Dermis blood vessel endothelial cell (primary cell): ENCODE data around the gene TMEM88. TPM values are rescaled to one million over a fixed set of nuclear protein-coding genes. Genes with fewer than 3 reads are reported as not detected.

ENCODE experiments used
- DNase-seq: peaks from one replicate; pipeline ENCODE4 v3.0.0; 2010
- total RNA-seq: library from RNA; depleted of rRNA; stranded (reverse); fragments of >200 nt; gene quantifications from 2 replicates; pipeline ENCODE4 v1.2.3, GENCODE V29; 2014

Gene TMEM88
- total RNA-seq, 1 donor from 2014 or later: 111 TPM

GRCh38 chr17:7886227-7887037, 31.6 kb downstream of the TMEM88 start:
- peak; percentile 48 for DNase-seq

- DNase-seq: no peak
Measured at GRCh38 chr17:7887038-7887481, 32.2 kb downstream of the TMEM88 start.

DNA sequence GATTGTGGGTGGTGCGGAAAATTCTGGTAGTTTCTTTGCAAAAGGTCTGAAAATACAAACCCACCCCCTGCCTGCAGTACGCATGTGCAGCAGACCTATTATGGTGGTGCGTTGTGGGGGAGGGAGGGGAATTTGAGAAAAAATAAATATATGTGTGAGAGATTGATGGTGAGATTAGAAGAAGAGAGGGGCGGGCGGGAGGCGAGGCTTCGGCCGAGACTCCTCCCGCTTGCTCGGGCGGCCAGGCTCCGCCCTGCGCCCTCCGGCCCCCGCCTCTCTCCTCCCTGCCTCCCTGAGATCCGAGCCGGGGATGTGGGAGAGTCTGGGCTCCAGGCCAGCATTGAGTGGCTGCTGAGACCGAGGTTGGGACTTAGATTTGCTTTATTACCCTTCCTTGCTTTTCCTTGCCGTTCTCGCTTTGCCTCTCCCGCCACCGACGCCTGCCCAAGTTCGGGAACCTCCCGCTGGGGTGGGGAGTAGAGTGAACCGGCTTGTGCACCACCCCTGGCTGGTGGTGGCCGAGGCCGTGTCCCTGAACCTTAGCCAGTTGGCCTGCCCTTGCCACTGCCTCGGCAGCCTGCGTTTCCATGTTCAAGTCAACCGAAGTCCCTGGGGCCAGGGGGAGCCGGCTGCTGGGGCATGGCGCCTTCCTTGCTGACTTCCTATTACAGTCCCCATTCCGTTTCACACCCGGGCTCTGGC, 32.8 kb downstream of the TMEM88 start:
- peak; percentile 96 for DNase-seq

GRCh38 chr17:7888184-7888920, 33.5 kb downstream of the TMEM88 start, which contains the start of gene CHD3:
Gene CHD3, plus strand, starts transcription at chr17:7888789. Its CDS starts 212 bp downstream, at chr17:7889001.
- peak; percentile 56 for DNase-seq

GRCh38 chr17:7889166-7889955, 34.5 kb downstream of the TMEM88 start:
- peak; percentile 96 for DNase-seq

DNA sequence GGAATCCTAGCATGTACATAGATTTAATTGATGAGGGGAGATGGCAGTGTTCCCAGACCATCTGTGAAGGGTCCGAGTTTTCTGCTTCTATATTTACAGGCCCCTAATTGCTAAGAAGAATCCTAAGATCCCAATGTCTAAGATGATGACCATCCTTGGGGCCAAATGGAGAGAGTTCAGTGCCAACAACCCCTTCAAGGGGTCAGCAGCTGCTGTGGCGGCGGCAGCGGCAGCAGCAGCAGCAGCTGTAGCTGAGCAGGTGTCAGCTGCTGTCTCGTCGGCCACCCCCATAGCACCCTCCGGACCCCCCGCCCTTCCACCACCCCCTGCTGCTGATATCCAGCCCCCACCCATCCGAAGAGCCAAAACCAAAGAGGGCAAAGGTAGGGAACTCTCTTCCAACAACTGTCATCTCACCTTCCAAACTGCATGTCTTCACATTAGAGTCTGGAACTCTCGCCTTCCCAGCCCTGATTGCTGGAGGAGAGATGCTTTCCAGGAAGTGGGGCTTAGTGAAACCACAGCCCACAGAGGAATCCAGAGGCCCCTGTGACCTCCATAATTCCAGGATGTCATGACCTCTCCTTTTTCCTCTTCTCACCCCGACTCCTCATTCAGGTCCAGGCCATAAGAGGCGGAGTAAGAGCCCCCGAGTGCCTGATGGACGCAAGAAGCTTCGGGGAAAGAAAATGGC, 38.5 kb downstream of the TMEM88 start:
- no peak for DNase-seq

- no peak for DNase-seq
Measured at GRCh38 chr17:7894226-7894625, 39.4 kb downstream of the TMEM88 start.

DNA sequence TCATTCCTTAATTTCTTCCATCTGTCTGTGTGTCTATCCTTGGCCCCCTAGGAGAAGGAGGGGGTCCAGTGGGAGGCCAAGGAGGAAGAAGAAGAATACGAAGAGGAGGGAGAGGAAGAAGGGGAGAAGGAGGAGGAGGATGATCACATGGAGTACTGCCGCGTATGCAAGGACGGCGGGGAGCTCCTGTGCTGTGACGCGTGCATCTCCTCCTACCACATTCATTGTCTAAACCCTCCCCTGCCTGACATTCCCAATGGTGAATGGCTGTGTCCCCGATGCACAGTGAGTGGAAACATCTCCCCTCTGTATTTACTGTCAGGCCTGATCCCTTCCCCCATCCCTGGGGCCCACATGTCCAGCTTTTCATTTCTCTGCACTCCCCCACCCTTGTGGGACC, 40.0 kb downstream of the TMEM88 start:
- DNase-seq: no peak

DNA sequence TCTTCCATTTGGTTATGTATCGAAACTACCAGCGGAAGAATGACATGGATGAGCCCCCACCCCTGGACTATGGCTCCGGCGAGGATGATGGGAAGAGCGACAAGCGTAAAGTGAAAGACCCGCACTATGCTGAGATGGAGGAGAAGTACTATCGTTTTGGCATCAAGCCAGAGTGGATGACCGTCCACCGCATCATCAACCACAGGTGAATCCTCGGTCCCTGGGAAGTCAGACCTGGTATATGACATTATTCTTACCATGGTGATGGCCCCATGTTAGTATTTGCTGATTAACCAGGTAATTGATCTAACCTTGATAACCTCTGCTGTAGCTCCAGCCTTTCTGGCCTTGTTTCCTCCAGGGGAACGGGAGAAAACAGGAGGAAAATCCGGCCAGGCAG, 42.2 kb downstream of the TMEM88 start:
- no peak for DNase-seq

DNA sequence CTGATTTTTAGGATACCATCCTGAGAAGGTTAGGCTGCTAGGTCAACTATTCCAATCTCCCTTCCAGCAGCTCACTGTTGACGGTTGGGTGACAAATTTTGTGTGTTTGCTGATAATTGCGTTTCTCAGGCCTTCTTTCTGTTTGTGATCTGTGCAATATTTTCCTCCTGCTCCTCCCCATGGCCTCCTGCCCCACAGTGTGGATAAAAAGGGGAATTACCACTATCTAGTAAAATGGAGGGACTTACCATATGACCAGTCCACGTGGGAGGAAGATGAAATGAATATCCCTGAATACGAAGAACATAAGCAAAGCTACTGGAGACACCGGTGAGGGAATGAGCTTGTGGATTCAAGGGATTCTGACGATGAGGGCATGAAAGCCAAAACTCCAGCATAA, 42.9 kb downstream of the TMEM88 start:
- peak; percentile 69 for DNase-seq

DNA sequence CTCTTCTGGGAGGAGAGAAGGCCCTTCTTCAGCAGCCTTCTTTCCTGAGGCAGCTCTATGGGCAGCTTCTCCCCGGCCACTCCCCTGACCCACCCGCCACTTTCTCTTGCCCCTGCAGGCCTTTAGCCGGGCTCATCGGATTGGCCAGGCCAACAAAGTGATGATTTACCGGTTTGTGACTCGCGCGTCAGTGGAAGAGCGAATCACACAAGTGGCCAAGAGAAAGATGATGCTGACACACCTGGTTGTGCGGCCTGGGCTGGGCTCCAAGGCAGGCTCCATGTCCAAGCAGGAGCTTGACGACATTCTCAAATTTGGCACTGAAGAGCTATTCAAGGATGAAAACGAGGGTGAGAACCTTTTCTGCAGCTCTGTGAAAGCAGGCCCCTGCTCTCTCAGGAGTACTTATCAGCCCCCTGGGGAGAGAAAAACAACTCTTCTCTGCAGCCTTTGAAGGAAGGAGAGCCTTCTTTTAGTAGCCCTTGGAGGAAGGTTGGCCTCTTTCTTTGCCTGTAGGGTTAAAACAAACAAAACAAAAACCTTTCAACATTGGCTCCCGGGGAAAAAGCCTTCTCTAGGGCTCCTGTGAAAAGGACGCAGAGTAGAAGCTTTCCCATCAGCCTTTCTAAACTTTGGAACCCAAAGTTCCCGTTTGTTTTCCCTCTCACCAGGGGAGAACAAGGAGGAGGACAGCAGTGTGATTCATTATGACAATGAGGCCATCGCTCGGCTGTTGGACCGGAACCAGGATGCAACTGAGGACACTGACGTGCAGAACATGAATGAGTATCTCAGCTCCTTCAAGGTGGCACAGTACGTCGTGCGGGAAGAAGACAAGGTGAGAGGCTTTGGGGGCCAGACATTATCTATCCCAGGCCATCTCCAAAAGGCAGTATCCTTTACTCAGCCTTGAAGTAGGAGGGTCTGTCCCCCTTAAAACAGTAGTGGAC, 48.6 kb downstream of the TMEM88 start:
- no peak for DNase-seq

Other genes starting within 250 kb of the TMEM88 start
- gene FXR2, start 240.2 kb upstream of the TMEM88 start, total RNA-seq: 38.8 and 51.1 TPM in 2 replicates
- 20.8 and 31.5 TPM in 2 replicates for gene SAT2, start 227.2 kb upstream of the TMEM88 start, total RNA-seq
- gene SHBG, start 224.9 kb upstream of the TMEM88 start, total RNA-seq: 0.51 TPM in 1 of 2 replicates, not detected in the other
- gene ATP1B2, start 204.1 kb upstream of the TMEM88 start, total RNA-seq: not detected in 2 replicates
- gene TP53, start 167.6 kb upstream of the TMEM88 start, total RNA-seq: 36.1 and 69.7 TPM in 2 replicates
- gene WRAP53, start 166.6 kb upstream of the TMEM88 start, total RNA-seq: 7.1 and 11.2 TPM in 2 replicates
- 0.14 and 0.51 TPM in 2 replicates for gene EFNB3, start 149.9 kb upstream of the TMEM88 start, total RNA-seq
- gene DNAH2, start 137.3 kb upstream of the TMEM88 start, total RNA-seq: 0.42 TPM in 1 of 2 replicates, not detected in the other
- 7.6 and 10.6 TPM in 2 replicates for gene KDM6B, start 20.8 kb upstream of the TMEM88 start, total RNA-seq
- gene NAA38, start 2.5 kb downstream of the TMEM88 start, total RNA-seq: 63.2 and 129 TPM in 2 replicates
- gene CYB5D1, start 2.9 kb downstream of the TMEM88 start, total RNA-seq: 15.1 and 17.9 TPM in 2 replicates
- gene CHD3, start 33.7 kb downstream of the TMEM88 start, total RNA-seq: 108 and 132 TPM in 2 replicates
- 1.6 and 3.1 TPM in 2 replicates for gene RNF227, start 61.2 kb downstream of the TMEM88 start, total RNA-seq
- 0.05 and 0.68 TPM in 2 replicates for gene KCNAB3, start 74.8 kb downstream of the TMEM88 start, total RNA-seq
- 46.1 and 67.5 TPM in 2 replicates for gene TRAPPC1, start 76.9 kb downstream of the TMEM88 start, total RNA-seq
- gene CNTROB, start 77.1 kb downstream of the TMEM88 start, total RNA-seq: 17.4 and 21.8 TPM in 2 replicates
- not detected in 2 replicates for gene GUCY2D, start 147.5 kb downstream of the TMEM88 start, total RNA-seq
- gene ALOX15B, start 184.0 kb downstream of the TMEM88 start, total RNA-seq: not detected in 2 replicates
- not detected in 2 replicates for gene ALOX12B, start 232.7 kb downstream of the TMEM88 start, total RNA-seq